SH-SY5Y (cell line): ENCODE measurements around the gene DLG5.

Experiments used
- GATA2 ChIP-seq: IDR thresholded peaks from 2 replicates; pipeline ENCODE4 v1.6.1; 2011; ENCODE audit warnings: mild to moderate bottlenecking, low read depth, low read length
- GATA3 ChIP-seq: IDR thresholded peaks from 2 replicates; pipeline ENCODE4 v1.6.1; 2011; ENCODE audit warnings: low read depth, mild to moderate bottlenecking, low read length, moderate library complexity

Gene DLG5

DNA sequence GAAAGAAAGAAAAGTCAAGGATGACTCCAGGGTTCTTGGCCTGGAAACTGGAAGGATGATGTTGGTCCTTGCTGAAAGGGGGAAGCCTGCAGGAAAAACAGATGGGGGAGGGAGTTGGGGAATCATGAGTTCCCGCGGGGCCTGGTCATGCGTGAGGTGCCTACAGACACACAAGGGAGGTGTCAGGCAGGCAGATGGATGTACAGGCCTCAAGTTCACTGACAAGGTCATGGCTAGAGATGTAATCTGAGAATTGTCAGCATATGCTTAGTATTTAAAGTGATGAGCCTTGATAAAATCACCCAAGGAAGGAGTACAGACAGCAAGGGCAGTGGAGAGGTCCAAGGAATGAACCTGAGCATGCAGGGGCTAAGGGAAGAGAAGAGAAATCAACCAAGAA lies 46.8 kb downstream of the DLG5 start:
- TF ChIP-seq GATA3 = no peak; the same call in 1 of the 2 replicates
- peak; percentile 77 for TF ChIP-seq GATA2

DNA sequence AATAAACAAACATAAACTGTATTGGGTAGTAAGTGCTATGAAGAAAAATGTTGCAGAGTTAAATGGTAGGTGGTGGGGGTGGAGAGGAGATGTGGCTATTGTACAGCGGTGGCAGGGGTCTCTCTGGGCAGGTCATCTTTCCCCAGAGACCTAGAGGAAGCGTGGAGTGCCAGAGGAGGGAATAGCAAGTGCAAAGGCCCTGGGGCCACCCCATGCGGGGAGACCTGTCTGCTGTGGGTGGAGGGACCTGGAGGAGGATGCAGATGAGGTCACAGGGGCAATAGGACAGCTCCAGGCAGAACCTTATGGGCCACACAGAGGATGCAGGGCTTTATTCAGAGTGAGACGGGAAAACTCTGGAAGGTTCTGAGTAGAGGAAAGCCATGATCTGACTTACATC lies 47.5 kb downstream of the DLG5 start:
- TF ChIP-seq GATA3 (no peak), GATA2 (no peak)

DNA sequence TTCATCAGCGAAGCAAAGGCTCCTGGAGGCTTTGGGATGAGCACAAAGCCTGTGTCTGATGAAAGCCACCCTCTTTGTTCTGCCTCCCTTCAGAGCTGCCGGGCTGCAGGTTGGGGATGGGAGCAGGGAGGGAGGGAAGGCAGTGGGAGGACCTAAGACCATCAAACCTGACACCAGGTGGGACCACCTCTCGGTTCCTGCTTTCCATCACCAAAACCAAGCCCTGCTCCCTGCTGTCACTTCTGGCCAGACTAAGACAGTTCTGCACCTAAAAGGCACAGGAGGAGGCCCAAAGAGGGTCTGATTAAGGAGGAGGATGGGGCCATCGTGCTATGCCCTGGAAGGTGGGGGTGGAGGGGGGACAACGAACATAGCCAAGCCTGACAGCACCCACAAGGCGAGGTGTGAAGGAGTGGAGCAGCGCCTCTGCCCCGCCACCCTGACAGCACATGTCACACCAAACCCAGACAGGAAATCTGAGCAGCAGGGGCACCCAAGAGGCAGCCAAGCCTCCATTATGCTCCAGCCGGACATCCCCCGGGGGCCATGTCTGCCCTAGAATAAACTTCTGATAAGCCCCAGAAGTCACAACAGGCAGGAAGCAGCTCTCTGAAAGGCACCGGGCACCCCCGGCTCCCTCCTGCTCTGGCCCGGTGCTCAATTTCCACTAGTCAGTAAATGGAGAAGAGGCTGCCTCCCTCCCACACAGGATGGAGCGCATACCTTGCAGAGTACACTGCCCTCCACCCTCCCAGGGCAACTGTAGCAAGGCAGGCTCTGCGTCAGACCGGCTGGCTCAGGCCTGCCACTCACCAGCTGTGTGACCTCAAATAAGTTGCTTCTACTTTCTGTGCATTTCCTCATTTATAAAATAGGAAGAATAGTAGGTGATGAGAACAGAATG lies 48.9 kb downstream of the DLG5 start:
- TF ChIP-seq GATA2 (peak; percentile 60; the same call in 1 of the 2 replicates), GATA3 (no peak)

DNA sequence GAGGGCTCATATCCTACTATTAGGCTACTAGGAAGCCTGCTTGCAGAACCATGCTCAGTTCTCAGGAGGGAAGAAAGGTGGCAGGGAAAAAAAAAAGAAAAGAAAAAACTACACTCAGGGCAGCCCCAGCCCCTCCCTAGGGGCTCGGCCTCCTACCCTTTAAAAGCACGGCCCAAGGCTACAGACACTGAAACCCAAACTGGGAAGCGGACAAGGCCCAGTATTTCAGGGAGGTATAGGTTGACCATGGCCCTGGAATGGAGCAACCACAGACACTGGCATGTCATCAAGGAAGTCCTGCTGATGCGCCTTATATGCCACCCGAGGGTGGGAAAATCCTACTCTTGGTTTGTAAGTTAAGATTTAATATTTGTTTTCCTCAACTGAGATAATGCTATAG lies 50.8 kb downstream of the DLG5 start:
- TF ChIP-seq GATA2 (no peak), GATA3 (no peak)

DNA sequence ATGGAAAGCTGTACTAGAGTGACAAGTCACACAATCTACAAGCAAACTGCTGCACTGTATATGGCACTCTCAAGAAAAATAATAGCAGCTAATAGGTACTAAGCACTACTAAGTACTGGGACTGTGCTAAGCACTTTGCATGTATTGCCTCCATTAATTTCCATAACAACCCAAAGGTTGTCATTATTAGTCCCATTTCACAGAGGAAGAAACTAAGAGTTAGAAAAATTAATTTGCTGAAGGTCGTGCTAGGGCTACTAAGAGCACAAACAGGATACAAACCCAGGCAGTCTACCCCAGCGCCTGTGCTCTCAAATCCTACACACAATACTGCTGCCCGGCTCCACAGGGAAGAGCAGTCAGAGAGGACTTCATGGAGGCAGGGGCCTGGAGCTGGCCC lies 51.7 kb downstream of the DLG5 start:
- TF ChIP-seq GATA2 (no peak), GATA3 (no peak)

DNA sequence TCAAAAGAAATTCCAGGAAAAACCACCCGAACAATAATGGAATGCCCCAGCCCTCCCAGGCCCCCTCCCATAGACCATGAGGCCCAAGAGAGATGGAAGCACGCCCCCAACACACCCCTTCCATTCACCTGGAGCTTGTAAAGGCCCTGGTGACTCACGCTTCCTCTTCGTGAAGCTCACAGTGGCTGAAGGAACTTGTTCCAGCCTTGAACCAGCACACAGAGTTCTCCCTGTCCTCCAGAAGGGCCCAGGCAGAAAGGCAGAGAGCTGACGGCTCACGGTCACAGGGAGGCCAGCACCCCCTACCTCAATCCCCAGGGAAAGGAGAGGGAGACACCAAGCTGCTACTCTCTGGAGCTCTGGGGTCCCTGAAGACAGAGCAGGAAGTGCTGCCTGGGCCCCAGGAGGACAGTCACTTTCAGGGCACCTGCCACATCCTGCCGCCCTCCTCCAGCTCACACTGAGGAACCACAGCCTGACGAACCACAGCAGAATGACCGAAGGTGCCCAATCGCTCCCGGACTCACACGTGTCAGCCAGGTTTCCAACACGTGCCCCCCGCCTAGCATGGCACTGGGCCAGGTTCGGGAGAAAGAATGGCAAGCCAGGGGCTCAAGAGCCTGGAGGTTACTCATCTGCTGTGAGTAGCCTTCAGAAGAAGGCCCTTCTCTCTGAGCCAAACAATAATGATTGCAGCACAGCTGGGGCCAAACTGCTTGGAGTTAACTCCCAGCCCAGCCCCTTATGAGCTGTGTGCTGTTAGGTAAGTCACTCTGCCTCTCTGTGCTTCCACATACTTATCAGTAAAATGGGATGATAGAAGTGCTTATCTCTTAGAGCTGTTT lies 52.8 kb downstream of the DLG5 start:
- no peak for TF ChIP-seq GATA3
- TF ChIP-seq GATA2 = no peak

DNA sequence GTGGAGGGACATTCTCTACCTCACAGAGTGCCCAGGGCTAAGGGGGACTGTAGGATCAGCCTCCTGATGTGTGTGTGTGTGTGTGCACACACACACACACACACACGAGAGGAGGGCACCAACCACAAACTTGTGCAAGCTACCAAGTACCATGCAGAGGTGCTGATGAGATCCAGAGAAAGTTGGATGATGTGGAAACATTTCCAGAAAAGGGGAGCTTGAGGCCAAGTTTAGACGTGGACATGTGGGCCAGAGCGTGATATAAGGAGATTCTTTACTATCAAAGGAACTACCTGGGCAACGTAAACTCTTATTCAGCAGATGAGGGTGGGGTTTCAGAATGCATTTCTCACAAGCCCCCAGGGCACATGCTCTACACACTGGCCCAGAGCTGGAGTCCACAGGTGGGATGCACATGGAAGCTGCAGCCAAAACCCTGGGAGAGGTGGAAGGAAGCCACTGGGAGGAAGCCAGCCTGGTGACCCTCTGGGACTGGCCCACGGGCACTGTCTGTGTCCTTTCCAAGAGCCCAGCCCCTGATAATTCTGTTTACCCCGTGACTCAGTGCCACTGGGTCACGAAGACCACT lies 53.5 kb downstream of the DLG5 start:
- no peak for TF ChIP-seq GATA3
- TF ChIP-seq GATA2 = no peak

DNA sequence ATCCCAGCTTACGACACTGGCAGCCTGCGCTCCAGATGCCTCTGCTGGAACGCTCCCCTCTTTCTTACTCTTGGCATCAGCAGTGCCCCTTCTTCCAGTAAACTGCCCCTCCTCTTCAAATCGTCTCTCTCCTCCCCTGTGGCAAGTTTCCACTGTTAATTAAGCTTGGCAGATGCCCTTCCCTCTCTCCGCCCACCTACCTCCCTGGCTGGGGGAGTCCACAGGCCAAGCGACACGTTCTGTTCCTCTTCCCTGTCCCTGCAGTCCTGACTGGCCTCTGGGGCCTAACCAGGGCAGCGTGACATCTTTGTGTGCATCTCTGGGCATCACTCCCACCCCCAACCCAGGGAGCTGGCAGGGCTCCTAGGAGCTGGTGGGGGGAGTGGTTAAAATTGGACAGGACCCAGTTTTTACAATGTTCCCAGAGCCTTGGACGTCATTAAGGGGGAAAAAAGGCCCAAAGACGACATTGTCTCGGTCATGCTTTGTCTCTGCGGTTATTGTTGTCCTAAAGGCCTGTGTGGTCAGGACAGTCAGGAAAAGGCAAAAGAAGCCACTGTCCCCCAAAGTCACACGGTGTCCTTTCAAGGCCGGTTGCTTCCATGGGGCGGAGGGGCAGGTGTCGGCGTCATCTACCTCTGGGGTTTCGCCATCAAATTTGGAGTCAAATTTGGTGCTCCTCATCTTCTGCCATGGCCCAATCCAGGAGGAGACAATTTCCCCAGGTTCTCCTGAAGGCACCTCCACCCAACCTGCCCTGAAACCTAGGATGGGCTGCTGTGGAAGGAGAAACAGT lies 54.2 kb downstream of the DLG5 start:
- TF ChIP-seq GATA3 = no peak
- peak; percentile 41; the same call in 1 of the 2 replicates for TF ChIP-seq GATA2

DNA sequence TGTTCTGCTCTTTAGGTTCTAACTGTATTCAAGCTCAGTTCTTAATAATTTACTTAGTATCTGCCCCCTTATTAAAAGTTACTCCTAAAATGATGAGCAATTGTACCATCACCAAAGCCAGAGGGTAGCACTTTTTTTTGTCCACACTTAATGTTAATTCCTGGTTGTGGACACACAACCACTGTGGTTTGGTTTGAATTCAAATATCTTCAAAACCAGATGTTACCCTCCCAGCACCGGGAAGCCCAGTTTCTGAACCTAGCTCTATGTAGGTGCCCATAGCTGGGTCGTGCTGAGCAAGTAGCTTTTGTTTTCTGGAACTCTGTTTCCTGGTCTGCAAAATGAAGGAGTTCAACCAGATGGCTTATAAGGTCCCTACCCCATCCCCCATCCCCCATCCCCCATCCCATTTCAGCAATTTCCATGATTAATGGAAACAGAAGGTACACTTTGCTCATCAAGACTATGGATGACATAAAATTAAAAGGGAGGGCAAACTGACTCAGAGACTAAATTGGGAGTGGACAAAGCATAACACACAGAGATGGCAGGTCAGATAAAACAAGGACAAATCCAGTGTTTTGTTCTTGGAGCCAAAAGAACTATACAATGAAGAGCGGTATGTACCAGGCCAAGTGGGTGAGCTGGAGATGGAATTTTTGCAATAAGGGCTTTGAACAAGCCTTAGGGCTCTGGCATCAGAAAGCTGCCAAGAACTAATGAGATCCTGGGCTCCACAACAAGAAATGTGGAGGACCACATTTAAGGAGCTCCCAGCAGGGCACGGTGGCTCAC lies 56.7 kb downstream of the DLG5 start:
- TF ChIP-seq GATA3 (no peak), GATA2 (no peak)

DNA sequence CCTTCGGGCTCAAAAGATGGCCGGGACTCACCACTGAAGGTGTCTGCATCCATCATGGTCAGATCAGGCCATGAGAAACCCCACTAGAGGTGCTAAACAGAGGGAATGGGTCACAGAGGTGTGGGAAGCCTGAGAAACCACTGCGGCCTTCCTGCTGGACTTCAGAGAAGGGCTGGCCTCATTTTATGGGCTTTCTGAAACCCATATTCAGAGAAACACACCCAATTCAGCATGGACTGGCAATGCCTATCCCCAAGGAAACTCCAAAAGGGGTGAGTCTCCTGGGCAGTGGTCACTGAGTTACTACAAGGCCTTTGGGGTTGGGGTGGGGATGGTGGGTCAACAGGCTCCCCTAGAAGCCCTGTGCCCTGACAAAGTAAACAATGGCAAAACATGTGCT lies 58.0 kb downstream of the DLG5 start:
- TF ChIP-seq GATA3 = no peak
- no peak for TF ChIP-seq GATA2

DNA sequence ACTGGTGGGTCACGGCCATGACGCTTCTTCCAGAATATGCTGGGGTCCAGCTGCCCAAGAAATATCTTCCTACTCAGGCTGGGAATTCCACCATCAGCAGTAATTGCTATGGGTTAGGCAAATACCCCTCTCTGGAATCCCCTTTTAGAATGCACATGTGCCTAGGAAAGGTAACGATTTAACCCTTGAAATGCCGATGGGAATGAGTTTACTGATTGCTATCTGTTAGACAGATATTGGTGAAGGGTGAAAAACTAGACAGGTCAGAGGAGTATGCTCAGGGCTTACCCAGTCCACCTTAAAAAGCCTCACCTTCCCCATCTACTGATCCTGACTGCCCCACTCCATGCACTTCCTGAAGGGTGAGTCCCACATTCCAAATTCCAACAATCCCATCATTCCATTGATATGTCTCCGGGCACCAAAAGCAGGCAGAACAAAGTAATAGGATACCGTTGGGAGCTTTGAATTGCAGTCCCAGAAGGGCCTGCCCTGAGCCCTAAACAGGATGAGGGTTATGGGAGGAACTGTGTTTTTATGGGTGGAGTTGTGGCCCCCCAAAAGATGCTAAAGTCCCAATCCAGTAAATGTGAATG lies 59.3 kb downstream of the DLG5 start:
- TF ChIP-seq GATA3 = no peak
- no peak for TF ChIP-seq GATA2

DNA sequence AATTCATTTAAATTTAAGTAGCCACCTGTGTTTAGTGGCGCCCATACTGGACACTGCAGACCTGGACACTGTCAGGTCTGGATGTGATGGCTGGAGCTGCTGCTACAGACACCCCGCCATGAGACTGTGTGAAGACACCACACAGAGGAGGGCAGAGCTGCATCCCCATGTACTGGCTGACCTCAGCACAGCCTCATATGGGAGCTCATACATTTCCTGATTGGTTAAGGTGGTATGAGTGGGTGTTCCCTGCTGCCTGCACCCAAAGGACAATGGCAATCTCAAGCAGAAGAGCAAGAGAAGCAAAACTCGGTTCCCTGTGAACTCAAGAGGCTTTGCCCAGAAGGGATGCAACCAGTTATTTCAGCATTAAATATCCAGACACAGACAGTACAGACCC lies 60.0 kb downstream of the DLG5 start:
- no peak for TF ChIP-seq GATA2
- TF ChIP-seq GATA3 = no peak
